ENCODE measurements around the gene HOXD4.

Gene HOXD4

GRCh38 chr2:176105078-176105729, 46.1 kb upstream of the HOXD4 start (continued):
- TF ChIP-seq ZNF76 (tag by site-specific recombination; IDR thresholded peaks at IDR 0.05; ENCODE audit: borderline replicate concordance, low read depth), result peak; percentile 77
- no peak for TF ChIP-seq SETDB1 (IDR thresholded peaks at IDR 0.05; ENCODE audit: insufficient read length, low read length)
- 0 out of 2 replicates have a peak, but pooled peaks have one; percentile 23 for TF ChIP-seq ZSCAN30 (tag by site-specific recombination; IDR thresholded peaks at IDR 0.05)
- peak; percentile 87 for TF ChIP-seq ZNF366 (tag by site-specific recombination; conservative IDR thresholded peaks at IDR 0.05)
- TF ChIP-seq ZNF398 (tag by site-specific recombination; IDR thresholded peaks at IDR 0.05), result peak; percentile 97
- TF ChIP-seq ZNF843 (tag by site-specific recombination; IDR thresholded peaks at IDR 0.05), result peak; percentile 49
- no peak for TF ChIP-seq ZNF555 (tag by site-specific recombination; conservative IDR thresholded peaks at IDR 0.05)
- no peak for TF ChIP-seq ZNF114 (tag by site-specific recombination; IDR thresholded peaks at IDR 0.05)
- no peak for TF ChIP-seq ZNF707 (tag by site-specific recombination; IDR thresholded peaks at IDR 0.05)
- TF ChIP-seq ZNF223 (tag by site-specific recombination; IDR thresholded peaks at IDR 0.05), result no peak
- TF ChIP-seq ZNF146 (tag by site-specific recombination; IDR thresholded peaks at IDR 0.05), result no peak
- no peak for TF ChIP-seq ZNF175 (tag by site-specific recombination; IDR thresholded peaks at IDR 0.05)
- TF ChIP-seq GLI4 (tag by site-specific recombination; IDR thresholded peaks at IDR 0.05), result no peak
- no peak for TF ChIP-seq SALL2 (tag by site-specific recombination; IDR thresholded peaks at IDR 0.05; ENCODE audit: borderline replicate concordance)
- TF ChIP-seq ZNF658 (tag by site-specific recombination; IDR thresholded peaks at IDR 0.05), result no peak
- no peak for TF ChIP-seq ZFP41 (tag by site-specific recombination; IDR thresholded peaks at IDR 0.05; ENCODE audit: borderline replicate concordance)
- peak; percentile 18; the same call in 1 of the 2 replicates for TF ChIP-seq ZNF2 (tag by site-specific recombination; IDR thresholded peaks at IDR 0.05)
- 0 out of 2 replicates have a peak, but pooled peaks have one; percentile 22 for TF ChIP-seq ZBTB21 (tag by site-specific recombination; IDR thresholded peaks at IDR 0.05)
- TF ChIP-seq GFI1B (tag by site-specific recombination; IDR thresholded peaks at IDR 0.05), result no peak
- TF ChIP-seq ZNF629 (tag by site-specific recombination; IDR thresholded peaks at IDR 0.05), result no peak
- no peak for TF ChIP-seq ZNF423 (tag by site-specific recombination; IDR thresholded peaks at IDR 0.05)
- TF ChIP-seq ZNF513 (tag by site-specific recombination; IDR thresholded peaks at IDR 0.05), result peak; percentile 88
- peak; percentile 74 for TF ChIP-seq GLIS2 (tag by site-specific recombination; IDR thresholded peaks at IDR 0.05)
- TF ChIP-seq ZNF266 (tag by site-specific recombination; IDR thresholded peaks at IDR 0.05; ENCODE audit: low read depth), result no peak
- no peak for TF ChIP-seq ZNF621 (tag by site-specific recombination; IDR thresholded peaks at IDR 0.05)
- TF ChIP-seq ZNF677 (tag by site-specific recombination; IDR thresholded peaks at IDR 0.05), result no peak
- no peak for TF ChIP-seq ZNF530 (tag by site-specific recombination; IDR thresholded peaks at IDR 0.05; ENCODE audit: low read depth)
- TF ChIP-seq ZNF548 (tag by site-specific recombination; IDR thresholded peaks at IDR 0.05), result no peak
- TF ChIP-seq ZNF37A (tag by site-specific recombination; IDR thresholded peaks at IDR 0.05), result no peak
- peak; percentile 59; the same call in 1 of the 2 replicates for TF ChIP-seq BCL11B (tag by site-specific recombination; IDR thresholded peaks at IDR 0.05; ENCODE audit: low read depth)
- TF ChIP-seq ZNF18 (tag by site-specific recombination; IDR thresholded peaks at IDR 0.05), result no peak
- no peak for TF ChIP-seq ZNF169 (tag by site-specific recombination; IDR thresholded peaks at IDR 0.05)
- TF ChIP-seq ZNF292 (tag by site-specific recombination; IDR thresholded peaks at IDR 0.05; ENCODE audit: borderline replicate concordance, low read depth), result no peak
- no peak for TF ChIP-seq ZNF610 (tag by site-specific recombination; IDR thresholded peaks at IDR 0.05; ENCODE audit: borderline replicate concordance)
- TF ChIP-seq ZNF777 (tag by site-specific recombination; IDR thresholded peaks at IDR 0.05; ENCODE audit: borderline replicate concordance), result no peak
- no peak for TF ChIP-seq ZNF26 (tag by site-specific recombination; IDR thresholded peaks at IDR 0.05)
- no peak for TF ChIP-seq ZNF324 (tag by site-specific recombination; IDR thresholded peaks at IDR 0.05)
